HG03108 (cell line): ENCODE data around the gene RALGPS1.

Source experiments
- ATAC-seq: cut with Tn5 transposase; IDR thresholded peaks from one replicate; pipeline ENCODE4 v1.9.1; 2021; ENCODE audit warnings: moderate library complexity; ENCODE audit not compliant: unreplicated experiment

RALGPS1 gene

GRCh38 chr9:127075624-127076372 lies 161.2 kb downstream of the RALGPS1 start:
- no peak for ATAC-seq

- ATAC-seq, result no peak
Measured at GRCh38 chr9:127076860-127077643, 162.5 kb downstream of the RALGPS1 start.

- no peak for ATAC-seq
Measured at GRCh38 chr9:127077644-127077946, 163.0 kb downstream of the RALGPS1 start.

- no peak for ATAC-seq
Measured at GRCh38 chr9:127078336-127078735, 163.8 kb downstream of the RALGPS1 start.

GRCh38 chr9:127078988-127079387 lies 164.4 kb downstream of the RALGPS1 start:
- ATAC-seq, result no peak

GRCh38 chr9:127079446-127080140 lies 165.0 kb downstream of the RALGPS1 start:
- no peak for ATAC-seq

GRCh38 chr9:127081250-127082185 lies 166.9 kb downstream of the RALGPS1 start:
- no peak for ATAC-seq

GRCh38 chr9:127083138-127083980 lies 168.8 kb downstream of the RALGPS1 start:
- ATAC-seq, result no peak

GRCh38 chr9:127084076-127085039 lies 169.8 kb downstream of the RALGPS1 start:
- ATAC-seq, result no peak

- no peak for ATAC-seq
Measured at GRCh38 chr9:127085186-127085585, 170.6 kb downstream of the RALGPS1 start.

- no peak for ATAC-seq
Measured at GRCh38 chr9:127086771-127087170, 172.2 kb downstream of the RALGPS1 start.

GRCh38 chr9:127087411-127087810 lies 172.8 kb downstream of the RALGPS1 start:
- ATAC-seq, result no peak

GRCh38 chr9:127087836-127088235 lies 173.3 kb downstream of the RALGPS1 start:
- no peak for ATAC-seq

- ATAC-seq, result no peak
Measured at GRCh38 chr9:127088724-127089615, 174.4 kb downstream of the RALGPS1 start.

GRCh38 chr9:127089631-127090081 lies 175.1 kb downstream of the RALGPS1 start:
- no peak for ATAC-seq

GRCh38 chr9:127090341-127090985 lies 175.9 kb downstream of the RALGPS1 start:
- no peak for ATAC-seq

GRCh38 chr9:127091526-127091925 lies 176.9 kb downstream of the RALGPS1 start:
- no peak for ATAC-seq
